Memory B cell (primary cell): ENCODE data around the gene REEP2.
A peak's percentile ranks its signal among the peaks of the same experiment; 100 is the strongest.

ENCODE experiments used
- ATAC-seq: fragments of 150-1000 bp; cut with Tn5 transposase; 2 replicates; pipeline ENCODE4 v1.10.0; 2021; ENCODE audit warnings: low read depth, mild to moderate bottlenecking, moderate library complexity
- DNase-seq, 2 donors: peaks; one replicate each; pipeline ENCODE4 v3.0.0; 2022; ENCODE audit warnings: low spot score in 2 of 2
- H3K27ac Mint-ChIP-seq: one replicate; pipeline ENCODE4 v1.8.0; 2022; ENCODE audit warnings: mild to moderate bottlenecking, moderate library complexity, mixed read lengths
- H3K27me3 Mint-ChIP-seq: one replicate; pipeline ENCODE4 v1.8.0; 2022; ENCODE audit warnings: mixed read lengths
- H3K36me3 Mint-ChIP-seq: one replicate; pipeline ENCODE4 v1.8.0; 2022; ENCODE audit warnings: mild to moderate bottlenecking, mixed read lengths
- H3K4me1 Mint-ChIP-seq: one replicate; pipeline ENCODE4 v1.8.0; 2022; ENCODE audit warnings: mixed read lengths
- H3K4me3 Mint-ChIP-seq: one replicate; pipeline ENCODE4 v1.8.0; 2022; ENCODE audit warnings: mild to moderate bottlenecking, moderate library complexity, mixed read lengths
- H3K9me3 Mint-ChIP-seq: one replicate; pipeline ENCODE4 v1.8.0; 2022; ENCODE audit warnings: mixed read lengths

Gene REEP2

DNA sequence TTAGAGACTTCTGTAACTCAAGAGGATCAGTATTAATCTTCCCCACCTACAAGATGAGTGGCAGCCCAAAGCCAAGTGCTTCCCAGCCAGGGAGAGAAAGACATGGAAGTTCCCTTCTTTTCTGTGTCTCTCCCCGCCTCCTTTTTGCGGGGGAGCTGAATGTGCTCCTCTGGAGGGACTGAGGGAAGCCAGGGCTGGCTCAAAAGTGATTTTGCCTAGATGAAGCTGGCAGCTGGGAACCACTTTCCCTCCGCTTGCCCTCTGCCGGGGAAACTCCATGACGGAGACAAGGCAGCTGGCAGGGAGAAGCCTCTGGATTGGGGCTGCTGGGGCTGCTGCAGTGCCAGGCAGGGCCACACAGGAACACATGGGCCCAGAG, 50.8 kb downstream of the REEP2 start:
- no peak for ATAC-seq
- Mint-ChIP-seq H3K27ac (no peak overlapping the region), H3K4me3 (no peak overlapping the region), H3K9me3 (no peaks in the 10 kb centered on the region), H3K27me3 (peaks cover 13% of the 10 kb centered on the region), H3K4me1 (peaks cover 4% of the 10 kb centered on the region), H3K36me3 (no peaks in the 10 kb centered on the region)
- no peak for DNase-seq

DNA sequence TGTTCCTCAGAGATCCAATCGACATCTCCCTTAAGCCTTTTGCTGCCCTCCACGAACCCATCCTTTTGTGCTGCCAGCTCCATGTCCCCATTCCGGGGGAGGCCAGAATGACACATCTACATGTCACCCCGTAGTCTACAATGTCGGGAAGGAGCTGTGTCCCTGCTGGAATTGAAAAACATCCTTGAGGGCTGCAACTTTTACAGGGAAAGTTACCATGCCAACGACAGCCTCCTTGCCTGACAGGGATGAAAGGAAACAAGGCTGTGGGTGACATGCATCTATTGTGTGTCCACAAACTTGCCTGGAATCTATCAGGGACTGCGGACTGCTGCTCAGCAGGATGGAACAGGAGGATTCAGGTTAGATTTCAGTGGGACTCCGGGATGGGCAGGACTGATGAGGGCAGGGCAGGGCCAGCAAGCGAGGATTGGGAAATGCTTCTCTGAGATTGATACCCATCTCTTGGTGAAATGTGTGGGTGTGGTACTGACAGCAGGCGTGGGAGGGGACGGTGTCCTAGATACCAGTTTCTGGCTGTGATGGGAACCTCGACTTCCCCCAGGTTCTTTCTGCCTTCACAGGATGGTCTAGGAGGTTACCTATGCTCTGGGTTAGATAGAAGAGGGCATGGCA, 51.9 kb downstream of the REEP2 start:
- no peak overlapping the region for H3K27ac Mint-ChIP-seq
- H3K4me1 Mint-ChIP-seq: peaks cover 4% of the 10 kb centered on the region
- H3K4me3 Mint-ChIP-seq: peak overlapping the region; percentile 21
- no peak for DNase-seq
- no peaks in the 10 kb centered on the region for H3K36me3 Mint-ChIP-seq
- H3K9me3 Mint-ChIP-seq: no peaks in the 10 kb centered on the region
- no peak for ATAC-seq
- peaks cover 16% of the 10 kb centered on the region for H3K27me3 Mint-ChIP-seq

- Mint-ChIP-seq H3K27me3 (peaks cover 16% of the 10 kb centered on the region), H3K27ac (no peak overlapping the region), H3K9me3 (no peaks in the 10 kb centered on the region), H3K4me1 (peaks cover 4% of the 10 kb centered on the region), H3K4me3 (peak overlapping the region; percentile 56), H3K36me3 (no peaks in the 10 kb centered on the region)
- ATAC-seq (no peak), DNase-seq (no peak)
Observed at GRCh38 chr5:138491284-138491648, 52.4 kb downstream of the REEP2 start.

DNA sequence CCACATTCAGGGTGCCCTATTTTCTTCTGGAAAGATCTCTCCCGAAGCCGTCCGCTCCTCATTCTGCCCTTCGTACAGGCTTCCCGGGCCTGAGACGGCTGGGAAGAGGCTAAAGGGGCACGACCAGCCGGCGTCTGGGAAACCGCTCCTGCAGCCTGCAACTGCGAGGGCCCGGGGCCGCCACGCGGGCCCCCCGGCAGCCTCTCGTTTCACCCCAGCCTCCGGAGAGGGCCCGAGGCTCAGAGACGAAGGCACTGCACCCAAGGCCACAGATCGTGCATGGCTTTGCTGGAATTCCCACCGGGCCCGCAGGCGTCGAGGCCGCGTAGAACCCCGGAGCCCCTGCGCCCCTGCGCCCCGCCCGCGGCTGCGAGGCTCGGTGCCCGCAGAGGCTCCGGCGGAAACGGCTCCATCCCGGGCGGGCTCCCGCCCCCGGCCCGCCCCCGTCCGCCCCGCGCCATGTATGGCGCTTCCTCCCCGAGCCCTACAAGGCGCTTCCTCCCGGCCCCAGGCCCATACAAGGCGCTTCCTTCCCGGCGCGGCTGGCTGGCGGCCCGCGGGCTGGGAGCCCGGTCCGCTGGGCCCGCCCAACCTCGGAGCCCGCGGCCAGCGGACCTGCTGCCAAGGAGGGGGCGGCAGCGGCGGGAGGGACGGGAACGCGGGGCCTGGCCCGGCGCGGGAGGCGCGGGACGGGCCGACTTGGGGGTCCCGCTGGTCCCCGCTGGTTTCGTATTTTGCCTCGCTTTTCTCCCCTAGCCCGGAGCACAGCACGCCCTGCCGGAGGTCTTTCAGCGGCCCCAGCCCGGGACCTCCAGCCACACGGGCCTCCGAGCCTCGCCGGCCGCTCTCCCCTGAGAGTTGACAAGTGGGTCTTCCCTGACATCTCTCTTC, 53.1 kb downstream of the REEP2 start:
- peak; percentile 99 for ATAC-seq
- peak overlapping the region; percentile 97 for H3K4me3 Mint-ChIP-seq
- peak; percentile 71 to 74 for DNase-seq
- peaks cover 4% of the 10 kb centered on the region for H3K4me1 Mint-ChIP-seq
- H3K27me3 Mint-ChIP-seq: peaks cover 16% of the 10 kb centered on the region
- H3K9me3 Mint-ChIP-seq: no peaks in the 10 kb centered on the region
- no peak overlapping the region for H3K27ac Mint-ChIP-seq
- no peaks in the 10 kb centered on the region for H3K36me3 Mint-ChIP-seq

DNA sequence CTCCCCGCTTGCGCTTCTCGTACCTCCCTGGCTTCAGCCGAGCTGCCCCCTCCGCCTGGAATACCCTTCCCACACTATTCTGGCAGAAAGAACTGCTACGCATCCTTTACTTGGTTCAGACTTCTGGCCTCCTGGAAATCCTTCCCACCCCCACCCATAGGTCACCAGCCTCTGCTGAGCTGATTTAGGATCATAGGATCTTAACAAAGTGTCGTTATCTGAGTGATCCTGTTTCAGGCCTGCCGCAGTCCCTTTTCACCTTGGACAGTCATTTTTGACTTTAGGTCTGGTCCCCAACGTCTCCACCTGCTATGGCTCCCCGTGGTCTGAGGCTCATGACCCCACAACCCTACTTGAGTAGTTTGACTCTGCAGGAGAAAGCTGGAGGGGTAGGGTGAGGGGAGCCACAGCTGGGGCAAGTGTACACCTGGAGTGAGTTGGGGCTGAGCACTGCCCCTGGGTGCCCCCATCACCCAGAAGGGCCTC, 53.7 kb downstream of the REEP2 start:
- Mint-ChIP-seq H3K9me3 (no peaks in the 10 kb centered on the region), H3K27me3 (peaks cover 16% of the 10 kb centered on the region), H3K36me3 (no peaks in the 10 kb centered on the region), H3K4me3 (peak overlapping the region; percentile 97), H3K27ac (no peak overlapping the region), H3K4me1 (peaks cover 4% of the 10 kb centered on the region)
- no peak for ATAC-seq
- no peak for DNase-seq

DNA sequence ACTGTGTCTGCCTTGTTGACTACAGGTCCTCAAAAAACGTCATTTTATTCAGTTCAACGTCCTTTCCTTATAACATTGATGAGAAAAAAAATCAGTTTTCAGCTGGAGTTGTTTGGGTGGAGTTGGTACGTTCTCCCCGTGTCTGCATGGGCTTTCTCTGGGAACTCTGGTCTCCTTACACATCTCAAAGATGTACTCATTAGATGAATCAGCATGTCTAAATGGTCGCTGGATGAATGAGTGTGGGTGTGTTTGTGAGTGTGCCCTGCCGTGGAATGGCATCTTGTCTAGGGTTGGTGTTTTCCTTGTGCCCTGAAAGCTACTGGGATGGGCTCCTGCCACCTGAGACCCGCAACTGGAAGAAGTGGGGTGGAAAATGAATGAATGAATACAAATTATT, 56.5 kb downstream of the REEP2 start:
- Mint-ChIP-seq H3K36me3 (no peaks in the 10 kb centered on the region), H3K4me3 (no peak overlapping the region)

More for the DNA sequence above, 56.5 kb downstream of the REEP2 start:
- DNase-seq (no peak), ATAC-seq (no peak)
- Mint-ChIP-seq H3K4me1 (peaks cover 4% of the 10 kb centered on the region), H3K27me3 (peaks cover 15% of the 10 kb centered on the region), H3K9me3 (no peaks in the 10 kb centered on the region), H3K27ac (no peak overlapping the region)
